A549 (cell line): ENCODE measurements around the gene ADAMTS12.

Experiments
- EP300 ChIP-seq, 2 experiments: fragments of >200 bp; sonication (Bioruptor Twin); formaldehyde crosslinking; IDR thresholded peaks; 2 replicates in 1 of 2; 3 replicates in 1 of 2; pipeline ENCODE4 v1.6.1; 2016 to 2017
- HOXB5 ChIP-seq: fragments of 250-450 bp; sonication (Bioruptor Pico); IDR thresholded peaks from 2 replicates; pipeline ENCODE4 v1.5.0; 2020; ENCODE audit warnings: mild to moderate bottlenecking, moderate library complexity
- MYC ChIP-seq: IDR thresholded peaks from 2 replicates; pipeline ENCODE4 v1.6.1; 2012; ENCODE audit warnings: mild to moderate bottlenecking, inconsistent platforms, low read length, improper control_type of control experiment, borderline replicate concordance
- TFCP2L1 ChIP-seq: fragments of 250-450 bp; sonication (Bioruptor Pico); IDR thresholded peaks from 2 replicates; pipeline ENCODE4 v1.5.0; 2021; ENCODE audit warnings: mild to moderate bottlenecking
- TP53 ChIP-seq: fragments of 250-450 bp; sonication (Bioruptor Pico); IDR thresholded peaks from 2 replicates; pipeline ENCODE4 v1.5.0; 2021; ENCODE audit warnings: mild to moderate bottlenecking, moderate library complexity
- TF ChIP-seq, protein P1 (sequence below): IDR thresholded peaks from 2 replicates; pipeline ENCODE4 v1.6.1; 2012
- TF ChIP-seq, protein P2 (sequence below): fragments of >200 bp; sonication (Bioruptor Twin); formaldehyde crosslinking; IDR thresholded peaks from 3 replicates; pipeline ENCODE4 v1.5.1; 2016
- TF ChIP-seq, protein P3 (sequence below): fragments of >200 bp; sonication (Bioruptor Twin); formaldehyde crosslinking; IDR thresholded peaks from 2 replicates; pipeline ENCODE4 v1.6.1; 2016
- TF ChIP-seq, protein P4 (sequence below): fragments of 150-350 bp; IDR thresholded peaks from 2 replicates; pipeline ENCODE4 v1.6.1; 2014; ENCODE audit warnings: low read depth, mild to moderate bottlenecking, low read length
- TF ChIP-seq, protein P5 (sequence below): fragments of 200-600 bp; sonication (generic); IDR thresholded peaks from 2 replicates; pipeline ENCODE4 v1.6.1; 2016; ENCODE audit warnings: antibody characterized with exemption, mild to moderate bottlenecking, moderate library complexity

DNA sequence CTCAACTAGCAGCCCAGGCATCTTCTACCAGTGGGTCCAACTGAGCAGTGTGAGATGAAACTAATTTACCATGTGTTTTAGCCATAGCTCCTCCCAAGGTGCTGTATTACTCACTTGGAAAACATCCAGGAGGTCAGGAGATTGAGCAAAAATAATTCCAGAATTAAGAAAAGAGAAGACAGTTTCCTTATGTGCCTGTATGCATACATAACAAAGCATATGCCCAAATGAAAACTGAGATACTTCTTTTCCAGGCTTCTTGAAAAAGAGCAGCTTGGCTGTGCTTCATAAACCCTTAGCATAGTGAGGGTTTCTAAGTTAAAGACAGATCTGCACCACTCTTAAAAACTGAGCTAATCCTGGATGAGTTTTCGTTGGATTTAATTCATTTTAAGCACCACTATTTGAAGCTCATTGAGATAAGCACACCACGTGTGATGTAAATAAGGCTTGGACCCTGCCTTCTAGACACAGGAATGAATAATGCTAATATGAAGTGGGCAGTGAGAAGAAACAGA lies 119.4 kb downstream of the ADAMTS12 start:
- TF ChIP-seq, protein P1, sequence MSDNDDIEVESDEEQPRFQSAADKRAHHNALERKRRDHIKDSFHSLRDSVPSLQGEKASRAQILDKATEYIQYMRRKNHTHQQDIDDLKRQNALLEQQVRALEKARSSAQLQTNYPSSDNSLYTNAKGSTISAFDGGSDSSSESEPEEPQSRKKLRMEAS = no peak
- no peak for TF ChIP-seq TP53 (CRISPR knock-in tag)
- TF ChIP-seq, protein P2, sequence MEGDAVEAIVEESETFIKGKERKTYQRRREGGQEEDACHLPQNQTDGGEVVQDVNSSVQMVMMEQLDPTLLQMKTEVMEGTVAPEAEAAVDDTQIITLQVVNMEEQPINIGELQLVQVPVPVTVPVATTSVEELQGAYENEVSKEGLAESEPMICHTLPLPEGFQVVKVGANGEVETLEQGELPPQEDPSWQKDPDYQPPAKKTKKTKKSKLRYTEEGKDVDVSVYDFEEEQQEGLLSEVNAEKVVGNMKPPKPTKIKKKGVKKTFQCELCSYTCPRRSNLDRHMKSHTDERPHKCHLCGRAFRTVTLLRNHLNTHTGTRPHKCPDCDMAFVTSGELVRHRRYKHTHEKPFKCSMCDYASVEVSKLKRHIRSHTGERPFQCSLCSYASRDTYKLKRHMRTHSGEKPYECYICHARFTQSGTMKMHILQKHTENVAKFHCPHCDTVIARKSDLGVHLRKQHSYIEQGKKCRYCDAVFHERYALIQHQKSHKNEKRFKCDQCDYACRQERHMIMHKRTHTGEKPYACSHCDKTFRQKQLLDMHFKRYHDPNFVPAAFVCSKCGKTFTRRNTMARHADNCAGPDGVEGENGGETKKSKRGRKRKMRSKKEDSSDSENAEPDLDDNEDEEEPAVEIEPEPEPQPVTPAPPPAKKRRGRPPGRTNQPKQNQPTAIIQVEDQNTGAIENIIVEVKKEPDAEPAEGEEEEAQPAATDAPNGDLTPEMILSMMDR = no peak
- no peak for TF ChIP-seq HOXB5 (CRISPR knock-in tag)
- TF ChIP-seq TFCP2L1 (CRISPR knock-in tag) = no peak
- TF ChIP-seq EP300 (IDR thresholded peaks at IDR 0.05) = no peak
- no peak for TF ChIP-seq MYC
- TF ChIP-seq, protein P3, sequence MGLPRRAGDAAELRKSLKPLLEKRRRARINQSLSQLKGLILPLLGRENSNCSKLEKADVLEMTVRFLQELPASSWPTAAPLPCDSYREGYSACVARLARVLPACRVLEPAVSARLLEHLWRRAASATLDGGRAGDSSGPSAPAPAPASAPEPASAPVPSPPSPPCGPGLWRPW = no peak
- TF ChIP-seq, protein P4, sequence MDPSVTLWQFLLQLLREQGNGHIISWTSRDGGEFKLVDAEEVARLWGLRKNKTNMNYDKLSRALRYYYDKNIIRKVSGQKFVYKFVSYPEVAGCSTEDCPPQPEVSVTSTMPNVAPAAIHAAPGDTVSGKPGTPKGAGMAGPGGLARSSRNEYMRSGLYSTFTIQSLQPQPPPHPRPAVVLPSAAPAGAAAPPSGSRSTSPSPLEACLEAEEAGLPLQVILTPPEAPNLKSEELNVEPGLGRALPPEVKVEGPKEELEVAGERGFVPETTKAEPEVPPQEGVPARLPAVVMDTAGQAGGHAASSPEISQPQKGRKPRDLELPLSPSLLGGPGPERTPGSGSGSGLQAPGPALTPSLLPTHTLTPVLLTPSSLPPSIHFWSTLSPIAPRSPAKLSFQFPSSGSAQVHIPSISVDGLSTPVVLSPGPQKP = no peak
- TF ChIP-seq, protein P5, sequence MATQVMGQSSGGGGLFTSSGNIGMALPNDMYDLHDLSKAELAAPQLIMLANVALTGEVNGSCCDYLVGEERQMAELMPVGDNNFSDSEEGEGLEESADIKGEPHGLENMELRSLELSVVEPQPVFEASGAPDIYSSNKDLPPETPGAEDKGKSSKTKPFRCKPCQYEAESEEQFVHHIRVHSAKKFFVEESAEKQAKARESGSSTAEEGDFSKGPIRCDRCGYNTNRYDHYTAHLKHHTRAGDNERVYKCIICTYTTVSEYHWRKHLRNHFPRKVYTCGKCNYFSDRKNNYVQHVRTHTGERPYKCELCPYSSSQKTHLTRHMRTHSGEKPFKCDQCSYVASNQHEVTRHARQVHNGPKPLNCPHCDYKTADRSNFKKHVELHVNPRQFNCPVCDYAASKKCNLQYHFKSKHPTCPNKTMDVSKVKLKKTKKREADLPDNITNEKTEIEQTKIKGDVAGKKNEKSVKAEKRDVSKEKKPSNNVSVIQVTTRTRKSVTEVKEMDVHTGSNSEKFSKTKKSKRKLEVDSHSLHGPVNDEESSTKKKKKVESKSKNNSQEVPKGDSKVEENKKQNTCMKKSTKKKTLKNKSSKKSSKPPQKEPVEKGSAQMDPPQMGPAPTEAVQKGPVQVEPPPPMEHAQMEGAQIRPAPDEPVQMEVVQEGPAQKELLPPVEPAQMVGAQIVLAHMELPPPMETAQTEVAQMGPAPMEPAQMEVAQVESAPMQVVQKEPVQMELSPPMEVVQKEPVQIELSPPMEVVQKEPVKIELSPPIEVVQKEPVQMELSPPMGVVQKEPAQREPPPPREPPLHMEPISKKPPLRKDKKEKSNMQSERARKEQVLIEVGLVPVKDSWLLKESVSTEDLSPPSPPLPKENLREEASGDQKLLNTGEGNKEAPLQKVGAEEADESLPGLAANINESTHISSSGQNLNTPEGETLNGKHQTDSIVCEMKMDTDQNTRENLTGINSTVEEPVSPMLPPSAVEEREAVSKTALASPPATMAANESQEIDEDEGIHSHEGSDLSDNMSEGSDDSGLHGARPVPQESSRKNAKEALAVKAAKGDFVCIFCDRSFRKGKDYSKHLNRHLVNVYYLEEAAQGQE = no peak
